GM12878 (cell line): ENCODE results near the gene CYB5B. TPM values are rescaled to one million over a fixed set of nuclear protein-coding genes. Genes with fewer than 3 reads are reported as not detected.

ENCODE experiments used
- ATAC-seq: fragments of 200-7000 bp; cut with Tn5 transposase; 3 replicates; pipeline ENCODE4 v1.9.1; 2020; ENCODE audit warnings: mild to moderate bottlenecking, moderate library complexity
- BruUV-seq: library from RNA; stranded (reverse); fragments of 400-500 nt; replicated peaks from 2 replicates; lab custom pipeline; 2021; lab: Mats Ljungman, UMichigan
- CTCF ChIA-PET: fragments of 300-600 bp; sonication (Branson Sonifier 250); formaldehyde crosslinking; extraction: SDS; loops from one replicate; lab custom pipeline; 2021; ENCODE audit warnings: inconsistent platforms; lab: Yijun Ruan, JAX
- POLR2A ChIA-PET: fragments of 350-600 bp; formaldehyde crosslinking; extraction: SDS; loops from one replicate; lab custom pipeline; 2021; ENCODE audit warnings: inconsistent platforms; lab: Charles Lee
- RAD21 ChIA-PET: fragments of 300-600 bp; sonication (Branson Sonifier 250); formaldehyde crosslinking; loops from one replicate; lab custom pipeline; 2023; ENCODE audit warnings: antibody characterized with exemption; ENCODE audit not compliant: unreplicated experiment; lab: Charles Lee
- SMC1A ChIA-PET: fragments of 300-600 bp; sonication (Branson Sonifier 250); formaldehyde crosslinking; loops from one replicate; lab custom pipeline; 2023; ENCODE audit not compliant: unreplicated experiment, uncharacterized antibody; lab: Charles Lee
- DNase-seq: peaks from one replicate; pipeline ENCODE4 v3.0.0-alpha.2; 2011; ENCODE audit warnings: low read depth, low spot score
- FAIRE-seq: peaks from 3 replicates; lab custom pipeline; 2011; peaks lifted over from hg19 to GRCh38; lab: Jason Lieb, UNC
- H2AFZ ChIP-seq: 2 replicates; pipeline ENCODE4 v1.6.0; 2011; ENCODE audit warnings: low read depth, low read length, control low read depth; ENCODE audit not compliant: control insufficient read depth
- H3K27ac ChIP-seq: 2 replicates; pipeline ENCODE4 v1.5.1; 2011; ENCODE audit warnings: control low read depth; ENCODE audit not compliant: control insufficient read depth, insufficient read depth
- H3K27me3 ChIP-seq, 2 experiments: replicated peaks in 1 of 2; 2 replicates each; pipeline versions ENCODE4 v1.6.0 to v1.6.1; 2011; ENCODE audit warnings: low read length in 1 of 2; ENCODE audit not compliant: control insufficient read depth in 2 of 2, insufficient read depth in 2 of 2
- H3K36me3 ChIP-seq, 2 experiments: 2 replicates each; pipeline ENCODE4 v1.5.1; 2011; ENCODE audit warnings: low read length in 1 of 2; ENCODE audit not compliant: control insufficient read depth in 2 of 2, insufficient read depth in 2 of 2
- H3K4me1 ChIP-seq: 2 replicates; pipeline ENCODE4 v1.6.1; 2011; ENCODE audit warnings: mild to moderate bottlenecking, low read length, moderate library complexity, mixed read lengths; ENCODE audit not compliant: control insufficient read depth, insufficient read depth
- H3K4me2 ChIP-seq: 2 replicates; pipeline ENCODE4 v1.6.0; 2011; ENCODE audit warnings: control low read depth; ENCODE audit not compliant: control insufficient read depth, insufficient read depth
- H3K4me3 ChIP-seq: fragments of 200-600 bp; sonication (generic); 2 replicates; pipeline ENCODE4 v1.5.1; 2016
- H3K79me2 ChIP-seq: 2 replicates; pipeline ENCODE4 v1.6.0; 2011; ENCODE audit warnings: low read length; ENCODE audit not compliant: control insufficient read depth, insufficient read depth
- H3K9ac ChIP-seq: 2 replicates; pipeline ENCODE4 v1.8.0; 2011; ENCODE audit warnings: low read length, control low read depth, mixed read lengths; ENCODE audit not compliant: control insufficient read depth, insufficient read depth
- H3K9me3 ChIP-seq: replicated peaks from 3 replicates; pipeline ENCODE4 v1.5.1; 2011; ENCODE audit warnings: mild to moderate bottlenecking, low read length; ENCODE audit not compliant: control insufficient read depth, insufficient read depth
- H4K20me1 ChIP-seq: 2 replicates; pipeline ENCODE4 v1.6.0; 2011; ENCODE audit not compliant: control insufficient read depth, insufficient read depth
- ATF7 ChIP-seq: fragments of 450-650 bp; IDR thresholded peaks from 2 replicates; pipeline ENCODE4 v1.6.1; 2016; ENCODE audit warnings: low read depth, mild to moderate bottlenecking
- CTCF ChIP-seq, 3 experiments: IDR thresholded peaks in 2 of 3; conservative IDR thresholded peaks in 1 of 3; 2 replicates each; pipeline ENCODE4 v1.5.1; 2011; ENCODE audit warnings: low read depth in 3 of 3, low read length in 3 of 3, mild to moderate bottlenecking in 3 of 3, control low read depth in 2 of 3, moderate library complexity in 2 of 3, inconsistent platforms in 1 of 3, mixed read lengths in 1 of 3; ENCODE audit not compliant: control insufficient read depth in 2 of 3, insufficient read depth in 1 of 3; ENCODE audit errors: extremely low read depth in 1 of 3
- SKIL ChIP-seq: fragments of 450-650 bp; IDR thresholded peaks from 2 replicates; pipeline ENCODE4 v1.6.1; 2017; ENCODE audit warnings: mild to moderate bottlenecking, low read depth, inconsistent platforms; ENCODE audit not compliant: poor library complexity, severe bottlenecking
- SMARCA5 ChIP-seq: fragments of 450-650 bp; IDR thresholded peaks from 2 replicates; pipeline ENCODE4 v1.6.1; 2017; ENCODE audit warnings: mild to moderate bottlenecking
- SPI1 ChIP-seq: IDR thresholded peaks from 2 replicates; pipeline ENCODE4 v1.6.1; 2011; ENCODE audit warnings: low read depth, mild to moderate bottlenecking, low read length, moderate library complexity, borderline replicate concordance; ENCODE audit not compliant: insufficient read depth
- STAT1 ChIP-seq: fragments of 450-650 bp; conservative IDR thresholded peaks from 2 replicates; pipeline ENCODE4 v1.6.1; 2014; ENCODE audit warnings: antibody characterized with exemption, mild to moderate bottlenecking
- TAF1 ChIP-seq: IDR thresholded peaks from 2 replicates; pipeline ENCODE4 v1.6.1; 2011; ENCODE audit warnings: mild to moderate bottlenecking, low read depth, low read length, borderline replicate concordance
- TCF12 ChIP-seq: IDR thresholded peaks from 2 replicates; pipeline ENCODE4 v1.6.1; 2011; ENCODE audit warnings: low read depth, mild to moderate bottlenecking, low read length
- TCF3 ChIP-seq: IDR thresholded peaks from 2 replicates; pipeline ENCODE4 v1.6.1; 2012; ENCODE audit warnings: low read depth, mild to moderate bottlenecking, low read length, borderline replicate concordance; ENCODE audit not compliant: insufficient read depth
- WGBS: methylation state at CpG from one replicate; pipeline ENCODE4 v1.1.6; 2016; ENCODE audit warnings: low lambda C conversion rate; ENCODE audit not compliant: insufficient replicate concordance, insufficient coverage; ENCODE audit errors: missing lambda C conversion rate; 5-methylcytosine and 5-hydroxymethylcytosine counted together
- in situ Hi-C: fragments of 300-500 bp; cut with MboI; formaldehyde crosslinking; loops from 9 replicates; pipeline ENCODE4 v1.14.3; 2018; ENCODE audit warnings: mixed read lengths
- intact Hi-C: fragments of 100-400 bp; cut with micrococcal nuclease; formaldehyde crosslinking; loops from one replicate; pipeline ENCODE4 v1.14.2; 2022; ENCODE audit not compliant: unreplicated experiment
- polyA plus RNA-seq, 11 experiments: library from polyadenylated mRNA; depleted of rRNA in 4 of 11; unstranded in 6 of 11; stranded (reverse) in 5 of 11; fragments of >200 nt; fragmentation: Nextera tagmentation in 4 of 11; fragmentation: Illumina TruSeq in 1 of 11; extraction: Ambion mirVana in 4 of 11; extraction: Trizol in 1 of 11; gene quantifications; 1 replicate in 1 of 11; 2 replicates in 10 of 11; pipeline versions ENCODE4 v1.2.1 to v1.2.3, GENCODE V29; 2011 to 2016; ENCODE audit warnings: inconsistent platforms in 2 of 11, missing spikeins in 2 of 11, low read depth in 1 of 11
- total RNA-seq, 4 experiments: library from RNA; depleted of rRNA in 3 of 4; stranded (reverse); fragments of >200 nt in 3 of 4; fragmentation: Illumina TruSeq in 1 of 4; extraction: Trizol in 1 of 4; gene quantifications; 2 replicates each; pipeline versions ENCODE4 v1.2.1 to v1.2.3, GENCODE V29; 2013 to 2021
- TF ChIP-seq, protein P1 (sequence below): fragments of 450-650 bp; IDR thresholded peaks from 2 replicates; pipeline ENCODE4 v1.6.1; 2017; ENCODE audit warnings: antibody characterized with exemption, mild to moderate bottlenecking, moderate library complexity

The CYB5B gene
- total and polyA plus RNA-seq, 10 of the 15 experiments (the other 5 are each of a cell fraction or from before 2014, with no cell fraction given): 145 to 305 (median 179) TPM

DNA sequence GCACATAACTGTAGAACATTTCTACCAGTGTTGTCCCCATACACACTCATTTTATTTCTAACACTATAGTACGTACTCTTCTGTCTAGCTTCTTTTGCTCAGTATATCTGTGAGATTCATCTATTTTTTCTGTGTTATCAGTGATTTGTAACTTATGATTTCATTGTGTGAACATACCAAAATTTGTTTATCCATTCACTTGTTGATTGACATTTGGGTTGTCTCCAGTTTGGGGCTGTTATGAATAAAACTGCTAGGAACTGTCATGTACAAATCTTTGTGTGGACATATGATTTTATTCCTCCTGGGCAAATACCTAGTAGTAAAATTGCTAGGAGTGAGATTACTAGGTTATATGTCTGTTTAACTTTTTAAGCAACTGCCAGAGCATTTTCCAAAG lies 9.6 kb downstream of the CYB5B start (continued):
- TF ChIP-seq, protein P1, sequence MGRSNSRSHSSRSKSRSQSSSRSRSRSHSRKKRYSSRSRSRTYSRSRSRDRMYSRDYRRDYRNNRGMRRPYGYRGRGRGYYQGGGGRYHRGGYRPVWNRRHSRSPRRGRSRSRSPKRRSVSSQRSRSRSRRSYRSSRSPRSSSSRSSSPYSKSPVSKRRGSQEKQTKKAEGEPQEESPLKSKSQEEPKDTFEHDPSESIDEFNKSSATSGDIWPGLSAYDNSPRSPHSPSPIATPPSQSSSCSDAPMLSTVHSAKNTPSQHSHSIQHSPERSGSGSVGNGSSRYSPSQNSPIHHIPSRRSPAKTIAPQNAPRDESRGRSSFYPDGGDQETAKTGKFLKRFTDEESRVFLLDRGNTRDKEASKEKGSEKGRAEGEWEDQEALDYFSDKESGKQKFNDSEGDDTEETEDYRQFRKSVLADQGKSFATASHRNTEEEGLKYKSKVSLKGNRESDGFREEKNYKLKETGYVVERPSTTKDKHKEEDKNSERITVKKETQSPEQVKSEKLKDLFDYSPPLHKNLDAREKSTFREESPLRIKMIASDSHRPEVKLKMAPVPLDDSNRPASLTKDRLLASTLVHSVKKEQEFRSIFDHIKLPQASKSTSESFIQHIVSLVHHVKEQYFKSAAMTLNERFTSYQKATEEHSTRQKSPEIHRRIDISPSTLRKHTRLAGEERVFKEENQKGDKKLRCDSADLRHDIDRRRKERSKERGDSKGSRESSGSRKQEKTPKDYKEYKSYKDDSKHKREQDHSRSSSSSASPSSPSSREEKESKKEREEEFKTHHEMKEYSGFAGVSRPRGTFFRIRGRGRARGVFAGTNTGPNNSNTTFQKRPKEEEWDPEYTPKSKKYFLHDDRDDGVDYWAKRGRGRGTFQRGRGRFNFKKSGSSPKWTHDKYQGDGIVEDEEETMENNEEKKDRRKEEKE: no peak
- no peak for TF ChIP-seq SMARCA5

DNA sequence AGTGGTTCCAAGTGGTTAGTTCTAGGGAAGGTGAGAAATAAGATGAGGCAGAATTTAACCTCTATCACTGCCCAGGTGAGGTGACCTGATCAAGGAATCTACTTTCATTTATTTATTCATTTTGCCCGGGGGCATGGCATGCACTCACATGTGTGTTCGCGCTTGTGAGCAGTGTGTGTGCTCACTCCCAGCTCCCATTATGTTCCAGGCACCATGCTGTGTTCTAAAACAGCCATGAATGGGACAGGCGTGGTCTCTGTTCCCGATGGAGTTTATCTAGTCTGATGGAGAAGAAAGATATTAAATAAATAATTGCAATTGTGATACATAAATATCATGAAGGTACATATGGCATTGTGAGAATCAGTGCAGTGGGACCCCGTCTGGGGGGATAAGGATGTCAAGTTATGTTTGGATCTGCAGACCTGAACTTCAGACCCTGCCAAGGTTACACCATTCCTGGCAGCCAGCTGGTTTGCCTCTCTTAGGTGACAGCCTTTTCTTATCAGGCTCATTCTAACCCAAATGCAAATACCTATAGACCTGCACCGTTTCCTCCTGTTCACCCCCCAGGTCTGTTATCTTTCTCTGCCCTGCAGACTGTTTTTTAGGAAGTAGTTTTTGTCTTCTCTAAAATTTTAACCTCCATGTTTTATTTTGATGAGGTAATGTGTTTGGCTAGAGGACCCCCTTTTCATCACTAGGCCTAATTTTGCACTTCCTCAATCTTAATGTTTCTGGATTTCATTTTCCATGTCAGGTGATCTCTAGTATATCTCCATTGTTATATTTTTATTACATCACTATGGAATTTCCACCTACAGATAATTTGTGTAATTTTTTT lies 11.8 kb downstream of the CYB5B start:
- ChIA-PET CTCF (interaction anchor here (0.5 to 1.0 kb wide), 2 partner anchors 9 to 39 kb away, joined by 3 to 5 read pairs; no protein-coding TSS in a partner anchor), RAD21 (interaction anchor here (1.6 kb wide), 1 partner anchor 133 kb away, joined by 4 read pairs; no protein-coding TSS in a partner anchor), POLR2A (no interaction called here), SMC1A (interaction anchor here (1.4 kb wide), 2 partner anchors 11 to 128 kb away, joined by 4 to 13 read pairs; no protein-coding TSS in a partner anchor)
- ATAC-seq (peak; percentile 34), FAIRE-seq (no peak), DNase-seq (no peak)
- no peaks in the 10 kb centered on the region for H3K9me3 ChIP-seq
- H3K9ac ChIP-seq: no peak overlapping the region
- H3K27ac ChIP-seq: no peak overlapping the region
- H3K36me3 ChIP-seq: peaks cover 0 to 22% of the 10 kb centered on the region in 2 experiments; a peak in 2 of 4 replicates
- 76% methylated on average over 7 of the region's 7 CpGs for WGBS
- BruUV-seq: no TSS peak
- in situ Hi-C loops (no loop called here), intact Hi-C loops (no loop called here)
- 0 out of 2 replicates have a peak overlapping the region, but pooled peaks have one; percentile 1 for H3K4me2 ChIP-seq
- peaks cover 39% of the 10 kb centered on the region for H3K4me1 ChIP-seq
- H3K79me2 ChIP-seq: peaks cover 88% of the 10 kb centered on the region
- no peaks in the 10 kb centered on the region for H3K27me3 ChIP-seq
- no peak overlapping the region for H2AFZ ChIP-seq
- no peak overlapping the region for H3K4me3 ChIP-seq
- H4K20me1 ChIP-seq: 0 out of 2 replicates have a peak, but pooled peaks cover 4% of the 10 kb centered on the region
- TF ChIP-seq STAT1 (no peak), SKIL (peak; percentile 29), ATF7 (peak; percentile 56), TAF1 (no peak), TCF3 (peak; percentile 71; the same call in 1 of the 2 replicates), CTCF (IDR thresholded peaks at IDR 0.05 in 2 of 3, conservative IDR thresholded peaks at IDR 0.05 in 1 of 3; ENCODE audit: control insufficient read depth in 2 of 3, extremely low read depth in 1 of 3, insufficient read depth in 1 of 3, low read depth in 3 of 3, low read length in 3 of 3) (no peak), TCF12 (peak; percentile 60; the same call in 1 of the 2 replicates), SPI1 (peak; percentile 52; the same call in 1 of the 2 replicates)
